SK-N-SH (cell line): ENCODE data around the gene ADCY4. TPM values are rescaled to one million over a fixed set of nuclear protein-coding genes. Genes with fewer than 3 reads are reported as not detected.

ENCODE experiments used
- CTCF ChIA-PET: fragments of 300-600, 350-600 bp; formaldehyde crosslinking; extraction: SDS; loops from one replicate; lab custom pipeline; 2021; lab: Yijun Ruan, JAX
- POLR2A ChIA-PET: fragments of 350-600 bp; sonication (Branson Sonifier 250); formaldehyde crosslinking; extraction: SDS; loops from one replicate; lab custom pipeline; 2020; ENCODE audit warnings: antibody characterized with exemption, inconsistent platforms; lab: Yijun Ruan, JAX
- DNase-seq: peaks from one replicate; pipeline ENCODE4 v3.0.0; 2012
- H2AFZ ChIP-seq: fragments of 200-600 bp; sonication (generic); 2 replicates; pipeline ENCODE4 v1.8.1; 2016; ENCODE audit warnings: antibody characterized with exemption, mild to moderate bottlenecking, low read depth
- H3F3A ChIP-seq: fragments of 200-600 bp; sonication (generic); replicated peaks from 2 replicates; pipeline ENCODE3; 2016; ENCODE audit warnings: antibody characterized with exemption, mild to moderate bottlenecking; ENCODE audit not compliant: insufficient read depth
- H3K27ac ChIP-seq, 2 experiments: fragments of 200-500 bp in 1 of 2; fragments of 200-600 bp in 1 of 2; sonication (Bioruptor generic) in 1 of 2; sonication (generic), shearing (Covaris generic) in 1 of 2; 2 replicates each; pipeline versions ENCODE4 v1.5.1 to v1.6.1; 2014 to 2016; ENCODE audit warnings: low read depth in 2 of 2, inconsistent platforms in 1 of 2, low read length in 1 of 2, mild to moderate bottlenecking in 1 of 2, mixed read lengths in 1 of 2
- H3K27me3 ChIP-seq: fragments of 200-600 bp; sonication (generic), shearing (Covaris generic); 2 replicates; pipeline ENCODE4 v1.6.1; 2016; ENCODE audit warnings: mixed run types; ENCODE audit not compliant: insufficient read depth
- H3K36me3 ChIP-seq, 2 experiments: fragments of 200-500 bp in 1 of 2; fragments of 200-600 bp in 1 of 2; sonication (Bioruptor generic) in 1 of 2; sonication (generic) in 1 of 2; replicated peaks in 1 of 2; 2 replicates each; pipeline versions ENCODE3 to v1.5.1; 2014 to 2016; ENCODE audit warnings: low read length in 1 of 2, mild to moderate bottlenecking in 1 of 2; ENCODE audit not compliant: insufficient read depth in 2 of 2, control insufficient read depth in 1 of 2
- H3K4me1 ChIP-seq, 2 experiments: fragments of 200-500 bp in 1 of 2; fragments of 200-600 bp in 1 of 2; sonication (Bioruptor generic) in 1 of 2; sonication (generic), shearing (Covaris generic) in 1 of 2; 2 replicates each; pipeline versions ENCODE4 v1.5.1 to v1.6.1; 2014 to 2016; ENCODE audit warnings: low read depth in 1 of 2, low read length in 1 of 2, mixed run types in 1 of 2; ENCODE audit not compliant: insufficient read depth in 2 of 2, control insufficient read depth in 1 of 2
- H3K4me2 ChIP-seq: fragments of 200-600 bp; sonication (generic), shearing (Covaris generic); 2 replicates; pipeline ENCODE4 v1.6.1; 2017; ENCODE audit warnings: mixed run types
- H3K4me3 ChIP-seq, 2 experiments: fragments of 200-500 bp in 1 of 2; fragments of 200-600 bp in 1 of 2; sonication (Bioruptor generic) in 1 of 2; sonication (generic), shearing (Covaris generic) in 1 of 2; 2 replicates each; pipeline versions ENCODE4 v1.5.1 to v1.8.1; 2014 to 2016; ENCODE audit warnings: low read depth in 2 of 2, inconsistent platforms in 1 of 2, low read length in 1 of 2, mild to moderate bottlenecking in 1 of 2, mixed read lengths in 1 of 2, moderate library complexity in 1 of 2
- H3K79me2 ChIP-seq: fragments of 200-600 bp; sonication (generic); 2 replicates; pipeline ENCODE4 v1.8.1; 2017; ENCODE audit warnings: mild to moderate bottlenecking; ENCODE audit not compliant: insufficient read depth
- H3K9ac ChIP-seq: fragments of 200-600 bp; sonication (generic); 2 replicates; pipeline ENCODE4 v1.6.1; 2017; ENCODE audit warnings: mixed run types
- H3K9me2 ChIP-seq: fragments of 200-600 bp; sonication (generic); 2 replicates; pipeline ENCODE4 v1.6.1; 2017; ENCODE audit warnings: mixed run types
- H3K9me3 ChIP-seq: fragments of 200-600 bp; sonication (generic); 2 replicates; pipeline ENCODE4 v1.6.1; 2017; ENCODE audit warnings: mixed run types, mild to moderate bottlenecking, moderate library complexity
- H4K20me1 ChIP-seq: fragments of 200-600 bp; sonication (generic); 2 replicates; pipeline ENCODE4 v1.6.1; 2017; ENCODE audit warnings: mild to moderate bottlenecking, mixed run types; ENCODE audit not compliant: insufficient read depth
- CHD2 ChIP-seq: fragments of 150-350 bp; IDR thresholded peaks from 2 replicates; pipeline ENCODE4 v1.6.1; 2018; ENCODE audit warnings: low read length; ENCODE audit not compliant: partially characterized antibody
- EP300 ChIP-seq, 2 experiments: IDR thresholded peaks; 2 replicates each; pipeline versions ENCODE4 v1.4.0 to v1.6.1; 2012; ENCODE audit warnings: borderline replicate concordance in 1 of 2, low read depth in 1 of 2, low read length in 1 of 2
- FOXM1 ChIP-seq: IDR thresholded peaks from 2 replicates; pipeline ENCODE4 v1.4.0; 2012; ENCODE audit warnings: low read depth, mild to moderate bottlenecking
- GATA2 ChIP-seq: sonication (generic); formaldehyde crosslinking; IDR thresholded peaks from 2 replicates; pipeline ENCODE4 v1.5.0; 2020; ENCODE audit warnings: mild to moderate bottlenecking, missing genetic modification reagents
- MAX ChIP-seq: IDR thresholded peaks from 2 replicates; pipeline ENCODE4 v1.4.0; 2012; ENCODE audit warnings: low read depth
- MXI1 ChIP-seq: IDR thresholded peaks from 2 replicates; pipeline ENCODE4 v1.6.1; 2012; ENCODE audit warnings: mild to moderate bottlenecking, low read depth, low read length, improper control_type of control experiment
- POLR2AphosphoS5 ChIP-seq: IDR thresholded peaks from 2 replicates; pipeline ENCODE4 v1.6.1; 2012; ENCODE audit warnings: low read depth, low read length
- RCOR1 ChIP-seq: fragments of 150-350 bp; IDR thresholded peaks from 2 replicates; pipeline ENCODE4 v1.6.1; 2017; ENCODE audit warnings: antibody characterized with exemption, low read length
- RFX5 ChIP-seq: IDR thresholded peaks from 2 replicates; pipeline ENCODE4 v1.6.1; 2012; ENCODE audit warnings: mild to moderate bottlenecking, improper control_type of control experiment, low read length
- TAF1 ChIP-seq: IDR thresholded peaks from 2 replicates; pipeline ENCODE4 v1.6.1; 2012; ENCODE audit warnings: low read depth, mild to moderate bottlenecking, low read length, moderate library complexity, borderline replicate concordance
- TEAD4 ChIP-seq: IDR thresholded peaks from 2 replicates; pipeline ENCODE4 v1.4.0; 2012; ENCODE audit warnings: mild to moderate bottlenecking, borderline replicate concordance; ENCODE audit not compliant: insufficient read depth
- YY1 ChIP-seq: IDR thresholded peaks from 2 replicates; pipeline ENCODE4 v1.4.0; 2012; ENCODE audit warnings: low read depth, mild to moderate bottlenecking
- ZBTB33 ChIP-seq: IDR thresholded peaks from 2 replicates; pipeline ENCODE4 v1.4.0; 2012; ENCODE audit warnings: low read depth, borderline replicate concordance
- WGBS: methylation state at CpG from one replicate; pipeline ENCODE4 v1.1.6; 2017; ENCODE audit warnings: low lambda C conversion rate; 5-methylcytosine and 5-hydroxymethylcytosine counted together
- polyA plus RNA-seq, 3 experiments: library from polyadenylated mRNA; depleted of rRNA; stranded (reverse); fragments of >200 nt; gene quantifications; 2 replicates each; pipeline ENCODE4 v1.2.3, GENCODE V29; 2012
- TF ChIP-seq, protein P1 (sequence below): fragments of 150-350 bp; IDR thresholded peaks from 2 replicates; pipeline ENCODE4 v1.6.1; 2016; ENCODE audit warnings: mild to moderate bottlenecking, low read depth, low read length
- TF ChIP-seq, protein P2 (sequence below): fragments of 150-350 bp; IDR thresholded peaks from 2 replicates; pipeline ENCODE4 v1.6.1; 2017; ENCODE audit warnings: antibody characterized with exemption, low read length, low read depth, borderline replicate concordance

ADCY4 gene
- polyA plus RNA-seq, 1 of the 3 experiments (the other 2 are of a cell fraction), result 0.08 TPM

DNA sequence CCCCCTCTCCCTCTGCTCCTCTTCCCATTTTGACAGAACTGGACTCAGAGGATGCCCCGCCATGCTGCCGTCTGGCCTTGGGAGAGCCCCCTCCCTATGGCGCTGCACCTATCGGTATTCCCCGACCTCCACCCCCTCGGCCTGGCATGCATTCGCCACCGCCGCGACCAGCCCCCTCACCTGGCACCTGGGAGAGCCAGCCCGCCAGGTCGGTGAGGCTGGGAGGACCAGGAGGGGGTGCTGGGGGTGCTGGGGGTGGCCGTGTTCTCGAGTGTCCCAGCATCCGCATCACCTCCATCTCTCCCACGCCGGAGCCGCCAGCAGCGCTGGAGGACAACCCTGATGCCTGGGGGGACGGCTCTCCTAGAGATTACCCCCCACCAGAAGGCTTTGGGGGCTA is 34.6 kb upstream of the ADCY4 start (continued):
- TF ChIP-seq CHD2 (no peak), GATA2 (CRISPR knock-in tag) (no peak)

- peak overlapping the region; percentile 61 to 91; a peak in 3 of 4 replicates for H3K27ac ChIP-seq
- H3K36me3 ChIP-seq, result peaks cover 0 to 10% of the 10 kb centered on the region in 2 experiments
- H3K4me2 ChIP-seq, result peak overlapping the region; percentile 100
- no peaks in the 10 kb centered on the region for H3K79me2 ChIP-seq
- peaks cover 23% of the 10 kb centered on the region for H3F3A ChIP-seq
- H3K9me3 ChIP-seq, result no peaks in the 10 kb centered on the region
- H2AFZ ChIP-seq, result peak overlapping the region; percentile 68
- H3K4me1 ChIP-seq, result peaks cover 14 to 30% of the 10 kb centered on the region in 2 experiments; a peak in 3 of 4 replicates
- DNase-seq, result peak; percentile 94
- peak overlapping the region; percentile 93 for H3K9ac ChIP-seq
- WGBS, result 14% methylated on average over 9 of the region's 52 CpGs
- peak overlapping the region; percentile 85 to 86 for H3K4me3 ChIP-seq
- ChIA-PET CTCF (interaction anchor here (0.7 to 6.2 kb wide), 9 partner anchors 9 to 67 kb away, joined by 3 to 44 read pairs (median 5); partner anchors contain the start of genes KHNYN and NYNRIN), POLR2A (interaction anchor here (1.3 to 1.4 kb wide), 3 partner anchors 9 to 61 kb away, joined by 4 to 9 read pairs (median 7); partner anchors contain the start of genes CBLN3, KHNYN and NYNRIN)
- TF ChIP-seq FOXM1, result no peak
- TF ChIP-seq EP300 (IDR thresholded peaks at IDR 0.05; ENCODE audit: borderline replicate concordance in 1 of 2, low read depth in 1 of 2, low read length in 1 of 2), result 0 out of 4 replicates have a peak, but pooled peaks of 1 of the 2 experiments have one; percentile 10
- TF ChIP-seq TEAD4, result no peak
- peak; percentile 58; the same call in 1 of the 2 replicates for TF ChIP-seq MXI1
- TF ChIP-seq CHD2, result peak; percentile 39
- no peak for TF ChIP-seq TAF1
- TF ChIP-seq, protein P1, sequence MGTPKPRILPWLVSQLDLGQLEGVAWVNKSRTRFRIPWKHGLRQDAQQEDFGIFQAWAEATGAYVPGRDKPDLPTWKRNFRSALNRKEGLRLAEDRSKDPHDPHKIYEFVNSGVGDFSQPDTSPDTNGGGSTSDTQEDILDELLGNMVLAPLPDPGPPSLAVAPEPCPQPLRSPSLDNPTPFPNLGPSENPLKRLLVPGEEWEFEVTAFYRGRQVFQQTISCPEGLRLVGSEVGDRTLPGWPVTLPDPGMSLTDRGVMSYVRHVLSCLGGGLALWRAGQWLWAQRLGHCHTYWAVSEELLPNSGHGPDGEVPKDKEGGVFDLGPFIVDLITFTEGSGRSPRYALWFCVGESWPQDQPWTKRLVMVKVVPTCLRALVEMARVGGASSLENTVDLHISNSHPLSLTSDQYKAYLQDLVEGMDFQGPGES, result no peak
- H3K27me3 ChIP-seq, result no peaks in the 10 kb centered on the region
- no peaks in the 10 kb centered on the region for H4K20me1 ChIP-seq
- H3K9me2 ChIP-seq, result no peaks in the 10 kb centered on the region
Measured at GRCh38 chr14:24368562-24369252, 33.8 kb upstream of the ADCY4 start.

GRCh38 chr14:24368212-24368561 is 33.3 kb upstream of the ADCY4 start:
- WGBS, result 7% methylated on average over 15 of the region's 15 CpGs
- DNase-seq, result no peak
- POLR2A ChIA-PET, result interaction anchor here (0.7 to 1.4 kb wide), 4 partner anchors 10 to 62 kb away, joined by 3 to 9 read pairs (median 6); partner anchors contain the start of genes CBLN3, KHNYN and NYNRIN
- Histone ChIP-seq H3K36me3 (peaks cover 0 to 6% of the 10 kb centered on the region in 2 experiments), H4K20me1 (no peaks in the 10 kb centered on the region), H3K9me2 (no peaks in the 10 kb centered on the region), H2AFZ (peak overlapping the region; percentile 97), H3K4me2 (peak overlapping the region; percentile 100), H3K9me3 (no peaks in the 10 kb centered on the region), H3K4me1 (peaks cover 14 to 30% of the 10 kb centered on the region in 2 experiments; a peak in 3 of 4 replicates), H3K27ac (peak overlapping the region; percentile 61 to 91), H3F3A (peaks cover 23% of the 10 kb centered on the region), H3K9ac (peak overlapping the region; percentile 93), H3K27me3 (no peaks in the 10 kb centered on the region), H3K79me2 (no peaks in the 10 kb centered on the region), H3K4me3 (peak overlapping the region; percentile 85 to 86)
- CTCF ChIA-PET, result interaction anchor here (0.7 to 6.2 kb wide), 8 partner anchors 9 to 68 kb away, joined by 3 to 44 read pairs (median 6); partner anchors contain the start of genes KHNYN and NYNRIN
- no peak for TF ChIP-seq CHD2
- TF ChIP-seq TEAD4, result no peak
- no peak for TF ChIP-seq RCOR1
- no peak for TF ChIP-seq YY1
- TF ChIP-seq ZBTB33, result no peak
- no peak for TF ChIP-seq MAX
- no peak for TF ChIP-seq RFX5
- TF ChIP-seq POLR2AphosphoS5, result no peak
- no peak for TF ChIP-seq TAF1
- TF ChIP-seq, protein P1, result no peak
- TF ChIP-seq, protein P2, sequence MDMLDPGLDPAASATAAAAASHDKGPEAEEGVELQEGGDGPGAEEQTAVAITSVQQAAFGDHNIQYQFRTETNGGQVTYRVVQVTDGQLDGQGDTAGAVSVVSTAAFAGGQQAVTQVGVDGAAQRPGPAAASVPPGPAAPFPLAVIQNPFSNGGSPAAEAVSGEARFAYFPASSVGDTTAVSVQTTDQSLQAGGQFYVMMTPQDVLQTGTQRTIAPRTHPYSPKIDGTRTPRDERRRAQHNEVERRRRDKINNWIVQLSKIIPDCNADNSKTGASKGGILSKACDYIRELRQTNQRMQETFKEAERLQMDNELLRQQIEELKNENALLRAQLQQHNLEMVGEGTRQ, result no peak
- TF ChIP-seq EP300 (IDR thresholded peaks at IDR 0.05; ENCODE audit: borderline replicate concordance in 1 of 2, low read depth in 1 of 2, low read length in 1 of 2), result no peak
- no peak for TF ChIP-seq GATA2 (CRISPR knock-in tag)
